ENCODE results near the gene UBE4B.

The UBE4B gene

DNA sequence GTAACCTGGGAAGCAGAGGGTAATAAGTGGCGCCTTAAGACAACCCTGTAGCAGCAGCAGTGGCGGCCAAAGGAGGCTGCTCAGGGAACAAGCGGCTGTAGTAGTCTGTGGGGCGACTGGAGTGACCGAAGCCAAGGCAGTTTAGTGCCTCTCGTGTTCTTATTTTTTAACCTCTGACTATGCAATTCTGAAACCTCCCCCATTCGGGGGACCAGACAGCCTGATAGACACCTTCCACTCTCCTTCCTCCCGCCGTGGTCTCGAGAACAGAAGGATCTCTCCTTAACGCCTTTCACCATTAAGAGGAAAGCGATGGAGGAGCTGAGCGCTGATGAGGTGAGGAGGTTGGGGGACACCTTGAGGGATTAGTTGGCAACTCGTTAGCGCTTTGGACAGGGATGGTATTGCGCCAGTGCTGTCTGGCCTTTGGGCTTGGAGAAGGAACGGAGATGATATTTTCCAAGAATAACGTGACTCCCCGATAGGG, 644 bp downstream of the UBE4B start:
- DNase-seq (ENCODE audit: low read depth, low spot score), result peak; percentile 60

DNA sequence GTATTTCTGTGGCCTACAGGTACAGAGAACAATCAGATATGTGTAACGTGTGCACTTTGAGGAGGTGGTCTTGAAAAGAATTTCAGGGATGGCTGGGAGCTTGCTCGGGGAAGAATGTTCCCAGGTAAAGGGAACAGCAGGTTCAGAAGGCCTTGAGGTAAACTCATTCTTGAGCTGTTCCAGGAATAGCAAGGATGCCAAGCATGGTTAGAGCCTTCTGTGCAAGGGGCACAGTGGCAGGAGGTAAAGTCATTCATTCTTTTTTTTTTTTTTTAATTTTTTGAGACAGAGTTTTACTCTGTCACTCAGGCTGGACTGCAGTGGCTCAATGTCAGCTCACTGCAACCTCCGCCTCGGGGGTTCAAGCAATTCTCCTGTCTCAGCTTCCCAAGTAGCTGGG, 10.0 kb downstream of the UBE4B start:
- no peak for DNase-seq (ENCODE audit: low read depth, low spot score)

DNA sequence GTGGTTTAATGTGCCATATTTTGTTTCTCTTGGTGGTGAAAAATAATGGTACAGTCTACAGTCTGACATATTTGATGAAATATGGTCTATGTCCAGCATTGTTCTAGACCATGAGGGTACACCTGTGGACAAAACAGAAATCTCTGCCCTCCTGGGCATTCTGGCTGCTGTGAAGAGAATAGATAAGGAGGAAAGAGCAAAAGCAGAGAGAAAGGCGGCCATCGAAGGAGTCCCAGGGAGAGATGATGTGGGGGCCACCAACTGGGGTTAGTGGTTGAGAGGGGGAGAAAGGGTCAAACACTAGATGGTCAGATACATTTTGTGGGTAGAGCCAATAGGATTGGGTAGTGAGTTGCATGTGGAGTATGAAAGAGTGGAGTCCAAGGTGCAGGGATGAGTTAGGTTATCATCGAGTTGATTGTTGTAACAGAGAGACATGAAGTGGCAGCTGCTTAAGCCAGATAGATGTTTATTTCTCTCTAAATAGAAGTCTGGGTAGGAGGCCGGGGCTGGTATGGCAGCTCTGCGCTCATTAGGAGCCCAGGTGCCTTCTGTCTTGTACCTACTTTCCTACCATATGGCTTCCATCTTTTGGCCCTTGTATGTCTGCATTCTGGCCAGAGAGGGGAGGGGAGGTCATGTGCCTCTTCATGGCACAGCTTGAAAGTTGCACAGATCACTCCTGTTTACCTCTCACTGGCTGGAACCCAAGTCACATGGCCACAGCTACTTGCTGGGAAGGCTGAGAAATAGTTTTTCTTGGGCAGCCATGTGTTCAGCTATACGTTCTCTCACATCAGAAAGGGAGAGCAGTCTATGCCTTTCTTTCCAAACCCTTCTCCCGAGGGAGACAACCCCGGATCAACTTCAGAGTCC, 13.0 kb downstream of the UBE4B start:
- DNase-seq (ENCODE audit: low read depth, low spot score), result no peak

DNA sequence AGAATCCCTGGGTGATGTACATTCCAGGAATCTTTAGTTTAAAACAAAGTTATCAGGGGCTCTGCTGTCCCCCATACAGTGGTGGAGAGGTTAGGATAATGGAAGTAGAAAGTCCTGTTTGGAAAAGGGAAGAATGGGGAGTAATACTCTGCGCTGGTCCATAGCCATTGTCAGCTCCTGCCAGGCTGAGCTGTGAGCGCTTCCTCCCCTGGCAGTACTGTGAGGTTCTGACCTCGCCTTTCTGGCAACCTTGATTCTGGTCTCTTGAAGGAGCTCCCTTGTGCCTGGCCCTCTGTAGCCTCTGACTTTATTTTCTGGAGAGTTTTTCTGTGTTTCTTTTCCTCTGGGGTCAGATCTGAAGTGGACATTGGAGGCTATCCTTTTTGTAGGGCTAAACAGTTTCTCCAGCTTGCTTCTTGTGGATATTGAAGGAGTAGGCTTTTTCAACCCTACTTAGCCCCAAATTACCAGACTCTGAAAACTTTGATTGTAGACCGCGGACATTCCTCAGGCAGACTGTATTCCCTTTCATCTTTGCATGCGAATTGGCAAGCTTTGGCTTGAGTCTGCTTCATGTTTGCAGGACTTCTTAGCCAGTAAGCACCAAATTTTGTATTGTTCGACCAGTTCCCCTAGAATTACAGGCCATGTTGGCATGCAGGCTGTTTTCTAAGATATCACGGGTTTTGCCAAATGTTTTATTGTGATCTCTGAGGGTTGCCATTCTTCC, 13.8 kb downstream of the UBE4B start:
- DNase-seq (ENCODE audit: low read depth, low spot score), result peak; percentile 62

DNA sequence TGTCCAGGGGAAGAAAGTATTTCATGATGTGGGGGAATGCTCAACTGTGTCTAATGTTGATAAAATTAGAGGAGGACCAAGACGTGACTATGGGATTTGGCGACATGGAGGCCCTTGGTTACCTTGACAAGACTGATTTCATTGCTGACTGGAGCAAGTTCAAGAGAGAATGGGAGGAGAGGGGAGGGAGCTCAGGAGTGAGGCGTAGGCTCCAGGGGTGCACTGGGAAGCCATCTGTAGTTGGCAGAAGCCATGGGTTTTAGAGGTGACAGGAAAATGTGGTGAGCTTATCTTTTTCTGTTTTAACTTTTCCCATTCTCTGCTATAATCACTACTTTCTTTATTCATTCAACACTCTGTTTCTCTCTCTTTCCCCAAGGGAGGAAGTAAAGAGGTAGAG, 15.8 kb downstream of the UBE4B start:
- DNase-seq (ENCODE audit: low read depth, low spot score), result no peak

DNA sequence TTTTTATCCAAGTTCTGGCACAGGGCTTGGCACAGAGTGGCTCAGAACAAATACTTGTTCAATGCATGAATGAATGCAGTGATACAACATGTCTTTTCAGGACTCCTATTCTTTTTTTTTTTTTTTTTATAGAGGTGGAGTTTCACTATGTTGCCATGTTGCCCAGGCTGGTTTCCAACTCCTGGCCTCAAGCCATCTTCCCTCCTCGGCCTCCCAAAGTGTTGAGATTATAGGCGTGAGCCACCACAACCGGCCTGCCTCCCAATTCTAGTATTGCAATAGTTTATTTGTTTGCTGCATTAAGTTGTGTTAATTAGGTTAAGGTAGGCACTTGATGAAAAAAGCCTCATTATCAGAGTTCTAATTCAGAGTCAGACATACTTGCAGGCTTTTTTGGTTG, 17.9 kb downstream of the UBE4B start:
- no peak for DNase-seq (ENCODE audit: low read depth, low spot score)

DNA sequence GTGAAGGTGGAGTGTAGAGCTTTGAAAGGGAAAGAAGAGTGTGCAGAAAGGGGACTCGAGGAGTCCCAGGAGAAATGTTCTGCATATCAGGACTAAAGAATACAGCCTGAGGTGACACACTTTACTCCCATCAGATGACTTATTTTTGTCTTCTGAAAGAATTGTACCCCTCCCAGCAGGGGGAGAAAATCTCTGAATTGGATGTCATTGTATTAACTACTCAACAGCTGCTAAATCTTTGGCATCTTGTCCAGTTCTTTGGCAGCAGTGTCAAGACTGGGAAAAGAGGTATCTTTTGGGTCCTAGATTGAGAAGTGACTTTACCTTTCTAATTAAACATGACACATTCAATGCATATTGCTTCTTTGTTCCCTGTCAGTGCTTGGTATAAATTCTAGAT, 18.9 kb downstream of the UBE4B start:
- no peak for DNase-seq (ENCODE audit: low read depth, low spot score)

DNA sequence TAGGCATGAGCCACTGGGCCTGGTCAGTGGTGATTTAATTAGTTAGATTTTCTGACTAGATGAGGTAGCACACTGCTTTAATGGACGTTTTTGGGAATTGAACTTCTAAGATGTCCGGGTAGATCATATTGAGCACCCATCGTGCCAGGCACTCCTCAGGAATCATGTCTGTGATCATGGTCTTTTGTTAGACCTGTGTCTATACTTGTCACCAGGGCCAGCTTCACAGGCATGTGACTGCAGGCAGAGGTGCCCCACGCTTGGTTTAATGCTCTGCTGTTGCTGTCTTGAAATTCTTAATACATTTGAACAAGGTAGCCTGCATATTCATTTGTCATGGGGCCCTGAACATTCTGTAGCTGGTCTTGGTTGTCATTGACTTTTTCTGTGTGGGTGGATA, 19.6 kb downstream of the UBE4B start:
- no peak for DNase-seq (ENCODE audit: low read depth, low spot score)

DNA sequence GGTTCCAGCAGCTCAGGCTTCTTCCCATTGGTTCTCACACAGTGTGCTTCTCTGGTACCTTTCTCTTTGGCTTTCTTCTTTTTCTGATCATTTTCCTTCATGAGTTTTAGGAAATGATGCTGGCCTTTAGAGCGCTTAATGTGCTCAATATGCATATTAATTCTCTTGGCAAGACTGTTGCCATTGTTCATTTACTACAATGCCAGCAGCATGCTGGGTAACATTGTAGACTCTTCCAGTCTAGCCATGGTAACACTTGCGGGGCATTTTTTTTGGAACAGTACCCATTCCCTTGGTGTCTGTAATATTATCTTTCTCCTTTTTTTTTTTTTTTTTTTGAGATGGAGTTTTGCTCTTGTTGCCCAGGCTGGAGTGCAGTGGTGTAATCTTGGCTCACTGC, 21.7 kb downstream of the UBE4B start:
- DNase-seq (ENCODE audit: low read depth, low spot score), result no peak

DNA sequence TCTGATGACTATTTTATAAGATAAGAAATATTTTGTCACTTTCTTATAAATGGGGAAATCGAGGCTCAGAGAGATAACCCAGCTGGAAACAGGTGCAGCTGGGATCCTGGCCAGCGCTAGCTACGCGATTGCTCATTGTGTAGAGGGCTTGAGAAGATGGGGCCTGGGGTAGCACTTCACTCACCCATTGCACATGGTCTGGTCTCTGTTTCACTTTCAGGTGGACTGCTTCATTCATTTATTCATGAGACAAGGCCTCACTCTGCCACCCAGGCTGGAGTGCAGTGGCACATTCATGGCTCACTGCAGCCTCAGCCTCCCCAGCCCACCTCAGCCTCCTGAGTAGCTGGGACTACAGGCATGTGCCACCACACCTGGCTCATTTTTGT, 23.8 kb downstream of the UBE4B start:
- no peak for DNase-seq (ENCODE audit: low read depth, low spot score)

DNA sequence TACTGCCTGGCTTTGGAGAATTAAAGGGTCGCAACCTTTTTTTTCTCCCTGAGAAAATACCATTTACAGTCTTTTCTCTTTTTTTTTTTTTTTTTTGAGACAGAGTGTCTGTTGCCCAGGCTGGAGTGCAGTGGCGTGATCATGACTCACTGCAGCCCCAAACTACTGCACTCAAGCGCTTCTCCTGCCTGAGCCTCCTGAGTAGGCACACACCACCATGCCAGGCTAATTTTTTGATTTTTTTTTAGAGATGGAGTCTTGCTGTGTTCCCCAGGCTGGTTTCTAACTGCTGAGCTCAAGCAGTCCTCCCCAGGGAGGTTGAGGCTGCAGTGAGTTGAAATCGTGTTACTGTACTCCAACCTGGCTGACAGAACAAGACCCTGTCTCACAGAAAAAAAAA, 24.6 kb downstream of the UBE4B start:
- peak; percentile 62 for DNase-seq (ENCODE audit: low read depth, low spot score)

DNA sequence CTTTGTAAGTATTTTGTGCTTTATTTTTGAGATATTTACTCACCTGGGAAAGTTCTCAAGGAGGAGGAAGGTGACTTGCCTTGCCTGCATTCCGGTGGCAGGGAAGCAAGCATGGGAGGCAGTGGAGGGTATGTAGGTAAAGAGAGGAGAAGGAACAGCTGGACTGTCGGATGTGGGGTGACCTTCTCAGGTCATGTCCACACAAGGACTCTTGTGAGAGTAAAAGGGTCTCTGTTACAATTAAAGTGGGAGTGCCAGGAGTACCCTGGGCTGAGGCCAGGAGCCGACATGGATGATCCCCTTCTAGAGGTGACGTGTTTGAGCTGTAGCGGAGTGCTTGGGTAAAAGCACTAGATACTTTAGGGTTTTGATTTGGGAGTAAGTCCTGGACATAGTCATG, 25.0 kb downstream of the UBE4B start:
- DNase-seq (ENCODE audit: low read depth, low spot score), result no peak

DNA sequence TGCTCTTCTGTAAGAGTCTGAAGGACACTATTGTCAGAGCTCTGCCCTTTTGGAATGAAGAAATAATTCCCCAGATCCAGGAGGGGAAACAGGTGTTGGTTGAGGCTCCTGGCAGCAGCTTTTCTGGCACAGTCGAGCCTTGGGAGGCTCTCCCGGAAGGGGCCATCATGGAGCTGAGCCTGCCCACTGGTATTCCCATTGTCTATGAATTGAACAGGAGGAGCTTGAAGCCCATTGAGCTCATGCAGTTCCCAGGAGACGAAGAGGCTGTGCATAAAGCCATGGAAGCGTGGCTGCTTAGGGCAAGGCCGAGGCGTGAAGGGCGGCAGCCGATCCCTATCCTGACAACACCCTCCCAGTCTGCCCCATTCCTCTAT, 26.6 kb downstream of the UBE4B start:
- no peak for DNase-seq (ENCODE audit: low read depth, low spot score)

DNA sequence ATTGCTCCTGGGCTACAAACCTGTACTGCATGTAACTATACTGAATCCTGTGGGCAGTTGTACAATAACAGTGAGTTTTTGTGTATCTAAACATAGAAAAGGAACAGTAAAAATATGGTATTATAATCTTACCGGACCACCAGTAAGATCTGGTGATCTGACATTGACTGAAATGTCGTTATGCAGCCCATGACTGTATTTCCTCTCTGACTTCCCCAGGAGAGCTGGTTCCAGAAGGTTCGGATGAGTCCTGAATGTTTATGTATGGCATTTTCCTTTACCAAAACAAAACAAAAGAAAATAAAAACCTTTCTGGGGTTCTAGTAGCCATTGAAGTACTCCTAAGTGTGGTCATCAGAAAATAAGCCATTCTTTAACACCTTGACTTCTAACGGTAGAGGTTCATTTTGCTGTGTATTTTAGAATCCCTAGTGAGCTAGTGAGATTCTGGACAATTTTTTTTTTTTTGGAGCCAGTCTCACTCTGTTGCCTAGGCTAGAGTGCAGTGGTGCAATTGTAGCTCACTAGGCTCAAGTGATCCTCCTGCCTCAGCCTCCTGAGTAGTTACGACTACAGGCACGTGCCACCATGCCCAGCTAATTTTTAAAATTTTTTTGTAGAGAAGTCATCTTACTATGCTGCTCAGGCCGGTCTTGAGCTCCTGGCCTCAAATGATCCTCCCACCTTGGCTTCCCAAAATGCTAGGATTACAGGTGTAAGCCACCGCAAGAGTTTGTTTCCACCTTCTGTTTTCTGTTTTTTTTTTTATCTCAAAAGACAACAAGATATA, 27.7 kb downstream of the UBE4B start:
- DNase-seq (ENCODE audit: low read depth, low spot score), result no peak

DNA sequence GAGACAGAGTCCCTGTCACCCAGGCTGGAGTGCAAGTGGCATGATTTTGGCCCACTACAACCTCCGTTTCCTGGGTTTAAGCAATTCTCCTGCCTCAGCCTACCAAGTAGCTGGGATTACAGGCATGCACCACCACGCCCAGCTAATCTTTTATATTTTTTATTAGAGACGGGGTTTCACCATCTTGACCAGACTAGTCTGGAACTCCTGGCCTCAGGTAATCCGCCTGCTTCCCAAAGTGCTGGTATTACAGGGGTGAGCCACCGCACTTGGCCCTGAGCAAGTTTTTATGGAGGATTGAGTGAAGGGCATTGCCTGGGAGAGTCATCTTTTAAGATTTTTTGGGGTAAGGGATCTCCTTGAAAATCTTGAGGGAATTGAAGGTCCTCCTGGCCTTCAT, 28.5 kb downstream of the UBE4B start:
- no peak for DNase-seq (ENCODE audit: low read depth, low spot score)

DNA sequence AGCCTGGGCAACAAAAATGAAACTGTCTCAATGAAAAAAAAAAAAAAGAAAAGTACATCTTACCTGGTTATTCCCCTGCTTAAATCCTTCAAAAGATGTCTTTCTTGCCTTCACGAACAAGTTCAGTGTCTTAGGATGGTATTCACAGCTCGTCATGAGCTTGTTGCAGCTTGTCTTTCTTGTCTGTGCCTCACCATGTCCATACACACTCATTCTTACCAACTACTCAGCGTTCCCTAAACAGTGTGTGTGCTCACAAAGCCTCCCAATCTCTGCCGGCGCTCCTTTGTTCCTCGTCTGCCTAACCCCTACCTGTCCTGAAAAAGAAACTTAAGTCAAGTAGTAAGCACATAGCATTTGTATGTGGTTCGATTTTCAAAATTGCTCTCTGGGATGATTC, 31.1 kb downstream of the UBE4B start:
- DNase-seq (ENCODE audit: low read depth, low spot score), result no peak

DNA sequence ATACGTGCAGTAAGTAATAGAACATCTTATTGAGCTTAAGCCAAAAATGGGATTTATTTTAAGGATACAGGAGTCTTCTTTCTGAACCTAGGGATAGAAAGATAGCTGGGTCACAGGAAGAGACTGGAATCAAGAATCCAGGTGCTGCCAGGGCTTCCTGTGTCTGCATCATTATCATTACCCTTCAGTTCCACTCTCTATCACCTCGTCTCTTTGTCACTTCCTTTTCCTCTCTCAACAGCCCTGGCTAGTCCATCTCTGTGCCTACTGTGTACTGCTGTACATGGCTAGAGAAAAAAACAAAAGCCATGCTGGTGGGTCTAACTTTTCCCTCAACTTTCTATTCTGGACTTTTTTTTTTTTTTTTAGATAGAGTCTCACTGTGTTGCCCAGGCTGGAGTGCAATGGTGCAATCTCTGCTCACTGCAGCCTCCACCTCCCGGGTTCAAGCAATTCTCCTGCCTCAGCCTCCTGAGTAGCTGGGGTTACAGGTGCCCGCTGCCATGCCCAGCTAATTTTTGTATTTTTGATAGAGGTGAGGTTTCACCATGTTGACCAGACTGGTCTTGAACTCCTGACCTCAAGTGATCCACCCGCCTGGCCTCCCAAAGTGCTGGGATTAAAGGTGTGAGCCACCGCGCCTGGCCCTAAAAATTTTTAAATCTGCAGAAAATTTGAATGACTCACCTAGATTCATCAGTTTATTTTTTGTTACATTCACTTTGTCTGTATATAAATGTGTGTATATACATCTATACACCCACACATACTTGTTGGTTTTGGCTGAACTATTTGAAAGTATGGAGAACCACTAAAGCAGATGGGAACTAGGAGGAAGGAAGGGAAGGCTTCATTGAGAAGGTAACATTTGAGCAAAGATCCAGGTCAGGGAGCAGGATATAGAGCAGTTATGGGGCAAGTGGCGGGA, 31.9 kb downstream of the UBE4B start:
- no peak for DNase-seq (ENCODE audit: low read depth, low spot score)

DNA sequence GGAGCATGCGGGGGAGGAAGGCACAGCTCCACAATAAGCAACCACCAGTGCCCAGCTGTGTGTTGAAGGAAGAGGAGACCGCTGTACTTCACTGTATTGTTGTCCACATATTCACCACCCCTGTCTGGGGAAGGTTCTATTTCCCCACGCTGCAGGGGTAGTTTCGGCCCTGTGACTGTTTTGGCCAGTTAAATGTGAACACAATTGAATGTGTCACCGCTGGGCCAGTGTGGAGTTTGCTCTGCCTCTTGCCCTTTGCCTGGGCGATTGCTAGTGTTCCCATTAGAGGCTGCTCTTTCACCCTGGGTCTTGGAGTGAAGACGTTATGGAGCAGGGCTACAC, 32.6 kb downstream of the UBE4B start:
- no peak for DNase-seq (ENCODE audit: low read depth, low spot score)

DNA sequence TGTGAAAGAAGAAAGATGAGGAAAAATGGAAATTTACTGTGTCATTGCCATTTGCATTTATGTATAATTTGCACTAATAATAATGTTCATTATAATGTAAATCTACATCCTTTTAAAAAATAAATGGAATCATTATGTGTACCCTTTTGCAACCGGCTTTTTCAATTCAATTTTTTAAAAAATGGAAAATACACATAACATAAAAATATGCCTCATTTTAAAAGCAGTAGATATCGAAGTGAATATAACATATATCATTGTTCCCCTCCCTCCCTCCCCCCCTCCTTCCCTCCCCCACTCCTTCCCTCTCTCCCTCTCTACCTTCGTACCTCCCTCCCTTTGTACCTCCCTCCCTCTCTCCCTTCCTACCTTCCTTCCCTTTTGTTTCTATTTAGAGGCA, 33.0 kb downstream of the UBE4B start:
- no peak for DNase-seq (ENCODE audit: low read depth, low spot score)

DNA sequence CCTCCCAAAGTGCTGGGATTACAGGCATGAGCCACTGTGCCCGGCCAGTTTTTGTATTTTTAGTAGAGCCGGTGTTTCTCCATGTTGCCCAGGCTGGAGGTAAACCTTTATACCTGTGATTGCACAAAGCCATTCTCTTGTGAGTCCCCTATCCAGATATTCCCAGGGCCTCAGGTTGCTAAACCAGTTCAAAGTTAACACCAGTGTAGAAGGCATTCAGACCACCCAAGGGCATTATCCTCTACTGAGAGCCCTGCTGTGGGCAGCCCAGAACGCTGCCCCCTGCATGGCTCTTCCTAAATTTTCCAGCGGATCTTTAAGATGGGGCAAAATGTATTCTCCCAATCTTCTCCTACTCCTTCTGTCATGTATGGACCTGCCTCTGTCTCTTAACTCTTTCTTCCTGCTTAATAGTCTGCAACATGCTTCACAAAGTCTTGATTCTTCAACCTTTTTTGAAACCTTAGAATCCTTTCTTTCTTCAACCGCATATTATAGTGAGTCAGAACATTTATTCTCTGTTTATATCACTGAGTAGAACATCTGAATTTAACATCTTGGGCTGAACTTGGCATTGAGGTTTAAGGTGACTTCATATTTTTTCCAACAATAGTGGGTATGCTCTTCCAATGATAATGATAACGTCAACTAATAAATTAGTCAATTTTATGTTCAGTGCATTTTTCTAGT, 36.0 kb downstream of the UBE4B start:
- DNase-seq (ENCODE audit: low read depth, low spot score), result no peak

DNA sequence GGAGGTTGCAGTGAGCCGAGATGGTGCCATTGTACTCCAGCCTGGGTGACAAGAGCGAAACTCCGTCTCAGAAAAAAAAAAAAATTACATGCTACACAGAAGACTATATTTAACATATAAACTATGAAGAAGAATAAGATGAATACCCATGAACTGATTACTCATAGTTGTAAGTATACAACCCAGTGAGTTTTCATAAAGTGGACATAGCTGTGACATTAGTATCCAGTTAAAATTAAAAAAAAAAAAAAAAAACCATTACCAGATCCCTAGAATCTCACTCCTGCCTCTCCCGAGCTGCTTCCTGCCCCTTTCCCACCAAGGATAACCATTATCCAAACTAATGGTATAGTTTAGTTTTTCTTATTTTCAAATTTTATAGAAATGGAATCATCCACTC, 37.4 kb downstream of the UBE4B start:
- no peak for DNase-seq (ENCODE audit: low read depth, low spot score)

Measured in astrocyte of the hippocampus (primary cell).